Panc1 (cell line): ENCODE results near the gene SMG1.
"Not testable (repeated sequence)": the region's sequence is repeated elsewhere in the genome, so short reads cannot be mapped to it uniquely, and the experiment has no call there.

ENCODE experiments used
- POLR2AphosphoS5 ChIP-seq: IDR thresholded peaks from 2 replicates; pipeline ENCODE4 v1.6.1; 2012; ENCODE audit warnings: mild to moderate bottlenecking, low read depth, low read length, moderate library complexity
- TCF7L2 ChIP-seq: IDR thresholded peaks from 2 replicates; pipeline ENCODE4 v1.6.1; 2011; ENCODE audit warnings: mild to moderate bottlenecking, low read depth, low read length, inconsistent platforms
- TF ChIP-seq, protein P1 (sequence below): fragments of 450-650 bp; IDR thresholded peaks from 2 replicates; pipeline ENCODE4 v1.5.1; 2017; ENCODE audit warnings: mild to moderate bottlenecking
- TF ChIP-seq, protein P2 (sequence below), 2 experiments: IDR thresholded peaks; 2 replicates each; pipeline ENCODE4 v1.6.1; 2011 to 2012; ENCODE audit warnings: low read depth in 2 of 2, control low read depth in 1 of 2, low read length in 1 of 2, mild to moderate bottlenecking in 1 of 2, moderate library complexity in 1 of 2; ENCODE audit not compliant: insufficient read depth in 1 of 2

- TF ChIP-seq, protein P1, sequence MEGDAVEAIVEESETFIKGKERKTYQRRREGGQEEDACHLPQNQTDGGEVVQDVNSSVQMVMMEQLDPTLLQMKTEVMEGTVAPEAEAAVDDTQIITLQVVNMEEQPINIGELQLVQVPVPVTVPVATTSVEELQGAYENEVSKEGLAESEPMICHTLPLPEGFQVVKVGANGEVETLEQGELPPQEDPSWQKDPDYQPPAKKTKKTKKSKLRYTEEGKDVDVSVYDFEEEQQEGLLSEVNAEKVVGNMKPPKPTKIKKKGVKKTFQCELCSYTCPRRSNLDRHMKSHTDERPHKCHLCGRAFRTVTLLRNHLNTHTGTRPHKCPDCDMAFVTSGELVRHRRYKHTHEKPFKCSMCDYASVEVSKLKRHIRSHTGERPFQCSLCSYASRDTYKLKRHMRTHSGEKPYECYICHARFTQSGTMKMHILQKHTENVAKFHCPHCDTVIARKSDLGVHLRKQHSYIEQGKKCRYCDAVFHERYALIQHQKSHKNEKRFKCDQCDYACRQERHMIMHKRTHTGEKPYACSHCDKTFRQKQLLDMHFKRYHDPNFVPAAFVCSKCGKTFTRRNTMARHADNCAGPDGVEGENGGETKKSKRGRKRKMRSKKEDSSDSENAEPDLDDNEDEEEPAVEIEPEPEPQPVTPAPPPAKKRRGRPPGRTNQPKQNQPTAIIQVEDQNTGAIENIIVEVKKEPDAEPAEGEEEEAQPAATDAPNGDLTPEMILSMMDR, result not testable (repeated sequence)
- TF ChIP-seq, protein P2, sequence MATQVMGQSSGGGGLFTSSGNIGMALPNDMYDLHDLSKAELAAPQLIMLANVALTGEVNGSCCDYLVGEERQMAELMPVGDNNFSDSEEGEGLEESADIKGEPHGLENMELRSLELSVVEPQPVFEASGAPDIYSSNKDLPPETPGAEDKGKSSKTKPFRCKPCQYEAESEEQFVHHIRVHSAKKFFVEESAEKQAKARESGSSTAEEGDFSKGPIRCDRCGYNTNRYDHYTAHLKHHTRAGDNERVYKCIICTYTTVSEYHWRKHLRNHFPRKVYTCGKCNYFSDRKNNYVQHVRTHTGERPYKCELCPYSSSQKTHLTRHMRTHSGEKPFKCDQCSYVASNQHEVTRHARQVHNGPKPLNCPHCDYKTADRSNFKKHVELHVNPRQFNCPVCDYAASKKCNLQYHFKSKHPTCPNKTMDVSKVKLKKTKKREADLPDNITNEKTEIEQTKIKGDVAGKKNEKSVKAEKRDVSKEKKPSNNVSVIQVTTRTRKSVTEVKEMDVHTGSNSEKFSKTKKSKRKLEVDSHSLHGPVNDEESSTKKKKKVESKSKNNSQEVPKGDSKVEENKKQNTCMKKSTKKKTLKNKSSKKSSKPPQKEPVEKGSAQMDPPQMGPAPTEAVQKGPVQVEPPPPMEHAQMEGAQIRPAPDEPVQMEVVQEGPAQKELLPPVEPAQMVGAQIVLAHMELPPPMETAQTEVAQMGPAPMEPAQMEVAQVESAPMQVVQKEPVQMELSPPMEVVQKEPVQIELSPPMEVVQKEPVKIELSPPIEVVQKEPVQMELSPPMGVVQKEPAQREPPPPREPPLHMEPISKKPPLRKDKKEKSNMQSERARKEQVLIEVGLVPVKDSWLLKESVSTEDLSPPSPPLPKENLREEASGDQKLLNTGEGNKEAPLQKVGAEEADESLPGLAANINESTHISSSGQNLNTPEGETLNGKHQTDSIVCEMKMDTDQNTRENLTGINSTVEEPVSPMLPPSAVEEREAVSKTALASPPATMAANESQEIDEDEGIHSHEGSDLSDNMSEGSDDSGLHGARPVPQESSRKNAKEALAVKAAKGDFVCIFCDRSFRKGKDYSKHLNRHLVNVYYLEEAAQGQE (IDR thresholded peaks at IDR 0.05; ENCODE audit: insufficient read depth in 1 of 2, low read depth in 2 of 2, low read length in 1 of 2), result not testable (repeated sequence)
- TF ChIP-seq POLR2AphosphoS5, TCF7L2: not testable (repeated sequence)
These were observed 2.3 kb downstream of the SMG1 start for GRCh38 chr16:18923935-18924334.
